Ishikawa (cell line): ENCODE data around the gene NPTX1.

Source experiments
- CREB1 ChIP-seq: IDR thresholded peaks from 2 replicates; pipeline ENCODE4 v1.6.1; 2012; ENCODE audit warnings: low read depth
- EP300 ChIP-seq: IDR thresholded peaks from 2 replicates; pipeline ENCODE4 v1.6.1; 2012; ENCODE audit warnings: borderline replicate concordance
- YY1 ChIP-seq: IDR thresholded peaks from 2 replicates; pipeline ENCODE4 v1.6.1; 2012; ENCODE audit warnings: low read depth
- TF ChIP-seq, protein P1 (sequence below): IDR thresholded peaks from 2 replicates; pipeline ENCODE4 v1.6.1; 2012; ENCODE audit warnings: low read depth, mild to moderate bottlenecking
- TF ChIP-seq, protein P2 (sequence below): IDR thresholded peaks from 2 replicates; pipeline ENCODE4 v1.6.1; 2012

DNA sequence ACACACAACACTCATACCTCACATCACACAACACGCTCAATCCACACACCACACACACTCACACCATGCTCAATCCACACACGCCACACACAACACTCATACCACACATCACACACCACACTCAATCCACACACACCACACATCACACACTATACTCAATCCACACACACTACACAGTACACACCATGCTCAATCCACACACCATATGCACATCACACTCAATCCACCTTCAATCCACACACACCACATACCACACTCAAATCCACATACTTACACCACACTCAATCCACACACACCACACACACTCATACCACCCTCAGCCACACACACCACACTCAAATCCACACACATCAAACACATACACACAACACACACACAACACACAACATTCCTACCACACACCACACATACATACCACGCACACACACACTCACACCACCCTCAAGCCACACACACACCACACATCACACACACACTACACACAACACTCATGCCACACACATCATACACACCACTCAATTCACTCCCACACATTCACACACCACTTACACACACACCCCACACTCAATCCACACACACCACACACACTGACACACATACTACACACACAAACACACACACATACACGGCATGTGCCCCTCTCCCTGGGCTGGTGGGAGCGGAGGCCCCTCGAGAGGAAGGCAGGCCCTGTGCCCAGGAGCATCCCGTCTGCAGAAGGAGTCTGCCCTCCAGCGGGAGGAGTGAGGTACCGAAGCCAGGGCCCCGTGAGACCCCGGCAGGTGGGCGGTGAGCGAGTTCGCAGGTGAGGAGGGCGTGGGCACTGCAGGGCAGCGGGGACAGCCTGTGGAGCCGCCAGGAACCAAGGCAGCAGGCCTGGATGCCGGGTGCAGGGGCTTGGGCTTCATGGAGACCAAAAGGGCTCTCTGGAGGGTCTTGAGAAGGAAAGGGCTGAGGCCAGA lies 35.1 kb upstream of the NPTX1 start:
- TF ChIP-seq CREB1 (no peak), YY1 (no peak), EP300 (no peak)
- TF ChIP-seq, protein P1, sequence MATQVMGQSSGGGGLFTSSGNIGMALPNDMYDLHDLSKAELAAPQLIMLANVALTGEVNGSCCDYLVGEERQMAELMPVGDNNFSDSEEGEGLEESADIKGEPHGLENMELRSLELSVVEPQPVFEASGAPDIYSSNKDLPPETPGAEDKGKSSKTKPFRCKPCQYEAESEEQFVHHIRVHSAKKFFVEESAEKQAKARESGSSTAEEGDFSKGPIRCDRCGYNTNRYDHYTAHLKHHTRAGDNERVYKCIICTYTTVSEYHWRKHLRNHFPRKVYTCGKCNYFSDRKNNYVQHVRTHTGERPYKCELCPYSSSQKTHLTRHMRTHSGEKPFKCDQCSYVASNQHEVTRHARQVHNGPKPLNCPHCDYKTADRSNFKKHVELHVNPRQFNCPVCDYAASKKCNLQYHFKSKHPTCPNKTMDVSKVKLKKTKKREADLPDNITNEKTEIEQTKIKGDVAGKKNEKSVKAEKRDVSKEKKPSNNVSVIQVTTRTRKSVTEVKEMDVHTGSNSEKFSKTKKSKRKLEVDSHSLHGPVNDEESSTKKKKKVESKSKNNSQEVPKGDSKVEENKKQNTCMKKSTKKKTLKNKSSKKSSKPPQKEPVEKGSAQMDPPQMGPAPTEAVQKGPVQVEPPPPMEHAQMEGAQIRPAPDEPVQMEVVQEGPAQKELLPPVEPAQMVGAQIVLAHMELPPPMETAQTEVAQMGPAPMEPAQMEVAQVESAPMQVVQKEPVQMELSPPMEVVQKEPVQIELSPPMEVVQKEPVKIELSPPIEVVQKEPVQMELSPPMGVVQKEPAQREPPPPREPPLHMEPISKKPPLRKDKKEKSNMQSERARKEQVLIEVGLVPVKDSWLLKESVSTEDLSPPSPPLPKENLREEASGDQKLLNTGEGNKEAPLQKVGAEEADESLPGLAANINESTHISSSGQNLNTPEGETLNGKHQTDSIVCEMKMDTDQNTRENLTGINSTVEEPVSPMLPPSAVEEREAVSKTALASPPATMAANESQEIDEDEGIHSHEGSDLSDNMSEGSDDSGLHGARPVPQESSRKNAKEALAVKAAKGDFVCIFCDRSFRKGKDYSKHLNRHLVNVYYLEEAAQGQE = no peak
- TF ChIP-seq, protein P2, sequence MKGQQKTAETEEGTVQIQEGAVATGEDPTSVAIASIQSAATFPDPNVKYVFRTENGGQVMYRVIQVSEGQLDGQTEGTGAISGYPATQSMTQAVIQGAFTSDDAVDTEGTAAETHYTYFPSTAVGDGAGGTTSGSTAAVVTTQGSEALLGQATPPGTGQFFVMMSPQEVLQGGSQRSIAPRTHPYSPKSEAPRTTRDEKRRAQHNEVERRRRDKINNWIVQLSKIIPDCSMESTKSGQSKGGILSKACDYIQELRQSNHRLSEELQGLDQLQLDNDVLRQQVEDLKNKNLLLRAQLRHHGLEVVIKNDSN = no peak
